HG03521 (cell line): Measurements from ENCODE around the gene BABAM2.

Source experiments
- ATAC-seq: cut with Tn5 transposase; IDR thresholded peaks from one replicate; pipeline ENCODE4 v1.9.1; 2021; ENCODE audit warnings: mild to moderate bottlenecking, moderate library complexity; ENCODE audit not compliant: unreplicated experiment

The BABAM2 gene

DNA sequence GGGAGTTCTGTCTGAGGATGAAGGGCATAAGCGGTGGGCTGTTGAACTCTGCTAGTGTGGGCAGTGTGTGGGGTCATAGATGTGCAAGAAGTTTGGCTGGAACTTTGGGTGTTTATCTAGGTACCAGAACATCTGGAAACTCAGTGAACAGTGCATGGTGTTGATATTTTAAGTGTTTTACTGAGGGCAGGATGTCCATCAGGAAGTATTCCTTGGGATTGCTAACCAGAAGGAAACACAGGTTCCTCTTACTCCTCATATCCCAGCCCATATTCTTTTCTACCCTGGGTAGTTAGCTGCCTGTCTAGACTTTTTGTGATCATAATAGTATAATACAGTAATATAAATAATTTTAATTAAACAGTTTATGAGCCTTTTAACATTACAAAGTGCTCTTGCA lies 15.5 kb downstream of the BABAM2 start:
- no peak for ATAC-seq

DNA sequence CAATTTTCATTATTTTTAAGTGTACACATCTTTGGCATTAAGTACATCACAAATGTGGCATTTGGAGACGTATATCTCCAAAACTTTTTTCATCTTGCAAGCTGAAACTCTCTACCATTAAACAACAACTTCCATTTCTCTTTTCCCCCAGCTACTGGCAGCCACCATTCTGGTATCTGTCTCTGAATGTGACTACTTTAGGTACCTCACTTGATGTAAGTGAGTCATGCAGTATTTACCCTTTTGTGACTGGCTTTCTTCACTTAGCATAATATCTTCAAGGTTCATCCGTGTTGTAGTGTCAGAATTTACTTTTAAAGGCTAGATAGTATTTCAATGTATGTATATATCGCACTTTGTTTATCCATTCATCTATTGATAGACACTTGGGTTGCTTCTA lies 17.0 kb downstream of the BABAM2 start:
- no peak for ATAC-seq

DNA sequence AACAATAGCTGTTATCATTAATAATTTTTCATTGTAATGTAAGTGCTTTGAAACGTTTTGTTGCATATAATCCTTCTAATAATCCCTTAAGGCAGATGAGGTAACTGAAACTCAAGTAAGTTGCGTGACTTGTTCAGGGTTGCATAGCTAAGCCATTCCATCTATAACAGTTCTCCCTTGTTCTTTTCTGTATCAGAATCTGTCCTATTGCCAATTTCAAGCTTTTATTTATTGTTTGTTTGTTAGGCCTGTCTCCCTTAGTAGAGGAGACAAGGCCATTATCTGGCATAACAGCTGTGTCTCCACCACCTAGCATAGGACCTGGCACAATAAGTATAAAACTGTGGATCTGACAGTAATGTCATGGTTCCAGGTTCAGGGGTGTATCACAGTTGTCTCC lies 19.4 kb downstream of the BABAM2 start:
- no peak for ATAC-seq

DNA sequence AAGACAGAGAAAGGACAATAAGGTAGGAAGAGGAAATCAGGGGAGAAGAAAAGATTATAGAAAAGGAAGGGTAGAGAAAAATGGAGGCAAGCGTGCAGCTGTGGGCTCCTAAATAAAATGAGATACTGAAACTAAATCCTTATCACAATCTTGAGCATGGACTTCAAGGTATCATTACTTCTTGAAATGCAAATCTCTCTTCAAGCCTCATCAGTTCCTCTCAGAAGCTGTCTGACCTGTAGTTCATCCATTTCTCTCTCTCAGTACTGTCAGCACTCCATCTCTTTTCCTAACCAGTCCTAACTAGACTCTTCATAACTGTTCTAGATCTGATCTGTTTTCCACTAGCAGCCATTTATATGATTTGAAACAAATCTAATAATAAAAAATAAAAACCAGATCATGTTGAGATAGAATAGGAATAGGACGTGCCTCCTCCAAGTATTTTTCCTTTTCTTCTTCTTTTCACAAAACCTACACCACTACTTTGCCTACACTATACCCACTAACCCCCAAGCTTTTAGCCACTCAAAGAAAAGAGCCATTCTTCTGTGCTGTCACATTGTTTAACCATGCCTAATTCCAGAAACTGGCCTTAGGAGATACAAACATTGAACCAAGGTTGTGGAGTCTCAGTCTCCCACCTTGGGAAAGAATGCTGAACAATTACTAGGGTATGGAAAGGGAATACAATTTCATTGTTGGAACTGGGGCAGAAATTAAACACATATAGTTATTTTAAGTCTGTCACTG lies 21.1 kb downstream of the BABAM2 start:
- no peak for ATAC-seq

DNA sequence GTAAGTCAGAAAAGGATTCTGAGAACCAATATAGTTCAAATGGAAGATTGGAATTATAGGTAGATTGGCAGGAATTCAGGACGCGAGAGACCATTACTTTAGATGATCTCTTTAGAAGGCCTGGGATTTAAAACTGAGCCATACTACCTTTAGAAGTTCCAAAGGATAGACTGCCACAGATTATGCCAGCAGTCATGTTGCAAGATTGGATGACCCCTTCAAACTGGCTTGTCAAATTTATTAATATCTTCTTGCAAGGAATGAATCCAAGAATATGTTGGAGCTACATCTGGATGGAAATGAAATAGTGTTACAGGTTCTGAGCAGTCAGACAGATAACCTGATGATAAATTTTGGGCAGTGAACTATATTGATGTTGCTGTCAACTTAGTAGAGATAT lies 22.0 kb downstream of the BABAM2 start:
- ATAC-seq: no peak

DNA sequence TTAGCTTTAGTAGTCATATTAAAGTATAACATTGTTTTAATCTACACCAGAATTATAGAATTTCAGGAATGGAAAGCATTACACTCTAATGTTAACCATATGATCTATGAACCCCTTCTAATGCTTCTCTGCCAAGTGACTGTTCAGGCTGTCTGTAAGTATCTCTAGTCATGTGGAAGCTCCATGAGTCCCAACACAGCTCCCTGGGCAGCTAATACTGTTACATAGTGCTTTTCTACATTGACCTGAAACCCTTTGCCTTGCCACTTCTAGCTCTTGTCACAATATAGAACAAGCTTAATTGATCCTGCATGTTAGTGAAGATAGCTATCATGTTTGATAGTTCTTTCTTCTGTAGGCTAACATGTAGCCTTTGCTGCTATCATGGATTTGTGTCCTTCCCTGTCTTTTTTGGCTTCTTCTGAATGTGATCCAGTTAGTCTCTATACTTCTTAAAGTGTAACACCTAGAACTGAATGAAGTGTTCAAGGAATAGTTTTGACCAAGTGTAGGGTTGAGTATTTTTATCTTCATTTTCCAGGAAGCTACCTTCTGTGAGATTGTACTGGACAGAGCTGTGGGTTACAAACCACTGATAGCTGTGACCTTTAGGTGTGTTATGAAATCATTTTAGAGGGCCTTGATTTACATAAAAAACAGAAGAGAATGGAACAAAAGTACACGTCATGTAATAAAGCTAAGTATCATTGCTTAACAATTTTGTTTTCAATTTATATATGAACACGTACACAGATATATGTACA lies 23.7 kb downstream of the BABAM2 start:
- ATAC-seq: no peak

DNA sequence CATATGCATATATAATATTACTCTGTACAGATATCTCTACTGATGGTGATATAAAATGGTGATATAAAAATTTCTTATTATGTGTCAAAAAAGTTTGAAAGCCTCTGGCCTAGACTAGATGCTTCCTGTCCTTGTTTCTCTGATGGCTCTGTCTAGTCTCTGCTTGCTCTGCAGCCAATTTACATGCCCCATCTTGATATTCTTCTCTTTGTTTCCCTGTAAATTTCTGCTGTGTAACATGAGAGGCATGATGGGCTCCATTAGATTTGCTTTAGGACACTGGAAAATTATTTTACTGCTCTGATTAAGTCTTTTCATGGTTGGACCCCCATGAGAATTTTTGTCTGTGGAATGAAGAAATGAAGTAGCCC lies 24.3 kb downstream of the BABAM2 start:
- no peak for ATAC-seq

DNA sequence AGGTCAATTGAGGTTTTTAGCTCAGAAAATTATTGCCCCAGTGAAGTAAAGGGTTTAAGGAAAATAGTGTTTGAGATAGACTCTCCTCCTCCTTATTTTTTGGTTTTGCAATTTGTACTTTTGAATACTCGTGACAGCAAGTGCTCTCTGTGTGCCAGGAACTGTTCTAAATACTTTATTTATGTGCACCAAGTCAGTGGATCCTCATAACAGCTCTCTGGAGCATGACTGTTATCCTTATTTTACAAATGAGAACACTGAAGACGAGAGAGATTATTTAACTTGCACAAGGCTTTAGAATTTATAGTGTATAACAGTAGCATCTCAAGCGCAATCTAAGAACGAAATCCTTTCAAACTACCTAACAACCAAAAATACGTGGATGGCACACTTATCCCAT lies 24.7 kb downstream of the BABAM2 start:
- no peak for ATAC-seq

DNA sequence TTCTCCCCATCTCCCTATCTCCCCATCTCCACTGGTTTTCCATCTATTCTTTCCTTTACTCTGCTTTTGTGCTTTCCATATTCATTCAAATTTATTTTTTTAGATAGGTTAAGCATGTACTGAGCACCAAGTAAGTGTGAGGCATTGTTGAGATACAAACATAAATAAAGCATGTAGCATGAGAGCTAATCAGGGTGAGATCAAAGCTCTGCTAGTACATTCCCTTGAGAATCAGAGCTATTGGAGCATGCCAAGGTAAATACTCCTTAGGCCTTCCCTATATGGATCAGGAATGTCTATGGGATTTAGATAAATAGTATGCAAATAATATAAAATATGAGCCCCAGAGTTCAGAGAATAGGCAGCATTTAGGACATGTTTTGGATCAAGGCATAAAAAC lies 25.3 kb downstream of the BABAM2 start:
- no peak for ATAC-seq

DNA sequence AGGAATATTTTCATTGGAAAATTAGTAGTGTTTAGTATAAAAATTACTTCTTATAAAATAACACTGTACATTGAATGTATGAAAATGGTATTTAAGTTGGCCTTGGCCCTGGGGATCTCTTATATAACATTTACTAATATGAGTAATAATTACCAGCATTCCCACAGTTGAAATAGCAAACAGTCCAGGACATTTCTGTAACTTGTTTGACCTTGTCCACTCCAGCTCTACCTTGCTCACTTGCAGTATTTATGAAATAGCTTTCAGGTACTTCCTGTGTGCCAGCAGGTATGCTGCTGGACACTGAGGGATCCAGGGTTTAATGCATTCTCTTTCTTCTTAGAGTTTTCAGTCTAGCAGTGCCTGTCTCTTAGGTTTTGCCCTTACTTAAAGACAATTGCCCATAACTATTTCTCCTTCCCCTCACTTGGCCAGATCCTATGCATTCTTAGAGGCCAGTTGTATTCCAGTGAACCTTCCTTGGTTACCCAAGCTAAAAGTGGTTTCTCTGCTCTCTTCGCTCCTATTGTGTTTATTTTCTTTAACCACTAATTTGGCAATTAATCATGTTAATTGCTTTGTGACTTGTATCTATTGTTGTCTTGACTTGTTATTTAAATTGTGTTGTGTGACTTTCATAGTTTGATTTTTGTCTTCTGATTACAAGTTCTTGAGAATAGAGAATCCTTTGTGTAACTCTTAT lies 25.9 kb downstream of the BABAM2 start:
- ATAC-seq: no peak

DNA sequence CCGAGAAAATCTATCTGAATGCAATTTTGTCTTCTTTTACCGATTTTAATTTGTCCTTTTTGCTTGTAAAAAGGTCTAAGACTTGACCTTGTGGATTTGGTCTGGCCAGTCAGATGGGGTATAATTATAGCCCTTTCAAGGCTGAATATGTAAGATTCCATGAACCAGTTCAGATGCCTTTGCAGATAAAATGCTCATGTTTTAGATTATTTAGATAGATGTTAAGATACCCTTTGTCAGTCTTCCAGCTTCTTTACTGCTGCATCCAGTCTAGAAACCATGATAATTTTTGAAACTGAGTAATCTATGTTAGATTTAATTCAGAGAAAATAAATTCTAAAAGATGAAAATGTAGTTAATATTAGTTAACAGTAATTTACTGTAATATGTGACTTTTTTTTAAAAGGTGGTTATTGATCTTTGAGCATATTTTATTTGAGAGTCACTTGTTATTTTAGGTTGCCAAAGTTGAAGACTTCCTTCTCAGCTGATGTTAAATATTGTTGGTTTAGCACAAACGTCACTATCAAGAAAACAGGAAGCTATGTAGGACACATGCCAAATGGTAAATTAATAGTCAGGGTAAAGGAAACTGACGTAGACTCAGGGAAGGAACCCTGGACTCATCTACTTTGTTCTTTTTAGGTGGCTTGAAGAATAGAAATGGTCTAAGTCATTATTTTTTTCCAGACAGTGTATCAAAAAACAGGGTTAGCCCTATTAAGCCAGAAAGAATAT lies 29.8 kb downstream of the BABAM2 start:
- ATAC-seq: no peak

DNA sequence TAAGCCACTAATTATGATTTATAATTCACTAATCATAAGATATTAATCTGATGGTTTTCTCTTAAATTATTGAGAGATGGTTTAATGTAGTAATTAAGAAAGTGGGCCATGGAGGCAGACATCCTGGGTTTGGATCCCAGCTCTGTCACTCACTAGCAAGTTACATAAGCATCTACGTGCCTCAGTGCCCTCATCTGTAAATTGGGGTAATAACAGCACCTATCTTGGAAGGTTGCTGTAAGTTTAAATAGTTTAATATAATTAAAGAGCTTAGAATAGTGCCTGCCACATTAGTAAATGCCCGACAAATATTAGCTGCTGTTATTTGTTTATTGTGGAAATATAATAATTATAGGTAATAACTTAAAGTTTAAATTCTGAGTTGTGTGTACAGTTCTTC lies 30.9 kb downstream of the BABAM2 start:
- no peak for ATAC-seq

DNA sequence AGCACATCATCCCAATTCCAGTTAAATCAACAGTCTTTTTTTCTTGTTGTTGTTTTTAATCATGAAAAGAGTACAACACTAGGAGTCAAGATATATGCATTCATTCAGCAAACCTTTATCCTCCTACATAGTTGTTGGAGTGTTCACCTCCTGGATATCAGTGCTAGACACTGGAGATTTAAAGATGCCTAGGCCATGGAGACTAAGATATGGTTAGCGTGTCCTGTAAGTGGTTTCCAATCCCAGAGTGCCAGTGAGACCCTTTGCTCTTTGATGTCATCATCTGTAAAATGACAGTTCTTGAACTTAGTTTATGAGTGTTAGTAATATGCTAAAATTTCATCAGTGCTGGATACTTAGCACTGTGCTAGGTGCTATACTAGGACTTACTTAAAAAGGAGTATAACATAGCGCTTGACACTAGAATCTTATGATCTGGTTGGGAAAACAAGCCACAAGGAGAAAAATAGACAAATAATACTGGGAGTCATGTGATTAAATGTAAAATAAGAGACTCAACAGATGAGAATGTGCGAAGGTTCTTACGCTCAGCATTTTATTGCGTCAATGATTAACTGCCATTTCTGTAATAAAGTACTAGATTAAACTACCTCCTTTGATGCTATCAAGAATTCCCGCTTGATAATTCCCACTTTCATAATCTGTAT lies 31.5 kb downstream of the BABAM2 start:
- ATAC-seq: no peak

DNA sequence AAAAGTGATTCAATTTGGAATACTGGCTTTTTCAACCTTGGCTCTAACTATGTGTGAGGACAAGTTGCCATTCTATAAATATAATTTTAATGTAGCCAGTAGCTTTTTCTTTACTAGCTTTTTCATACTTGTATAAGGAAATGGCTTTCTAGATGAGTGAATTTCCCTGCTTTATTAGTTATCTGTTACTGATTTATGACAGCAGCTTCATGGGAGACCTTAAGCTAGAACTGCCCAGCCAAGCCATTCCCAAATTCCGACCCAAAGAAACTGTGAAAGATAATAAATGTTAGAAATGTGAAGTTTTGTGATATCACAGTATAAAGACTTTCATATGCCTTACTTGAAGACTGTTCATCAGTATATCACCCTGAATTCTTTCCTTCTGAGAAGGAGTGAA lies 32.3 kb downstream of the BABAM2 start:
- no peak for ATAC-seq

DNA sequence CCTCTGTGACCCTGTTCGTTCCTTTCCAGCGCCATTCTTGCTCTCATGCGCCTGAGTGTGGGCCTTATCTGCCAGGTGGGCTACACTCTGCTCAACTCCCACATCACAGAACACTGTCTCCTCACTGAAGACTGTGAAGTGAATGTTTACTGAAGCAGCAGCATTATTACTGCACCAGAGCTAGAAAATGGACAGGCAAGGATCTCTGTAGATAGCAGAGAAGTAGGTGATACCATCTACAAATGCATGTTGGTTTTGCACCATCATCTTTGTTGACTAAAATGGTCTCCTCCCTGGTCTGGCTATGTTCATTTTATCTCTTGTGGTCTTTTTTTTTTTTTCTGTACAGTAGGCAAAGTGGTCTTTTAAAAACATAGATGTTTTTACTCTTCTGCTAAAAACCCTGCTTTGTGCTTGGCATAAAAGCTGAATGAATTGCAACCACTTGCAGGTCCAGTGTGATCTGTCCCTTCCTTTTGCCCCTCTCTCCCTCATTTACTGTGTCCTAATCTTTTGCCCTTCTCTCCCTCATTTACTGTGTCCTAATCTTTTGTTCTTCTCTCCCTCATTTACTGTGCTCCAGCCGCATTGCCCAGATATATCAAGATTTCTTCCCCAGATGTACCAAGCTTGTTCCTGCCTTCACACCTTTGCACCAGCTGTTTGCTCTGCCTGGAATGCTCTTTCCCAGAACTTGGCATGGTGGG lies 35.4 kb downstream of the BABAM2 start:
- no peak for ATAC-seq

DNA sequence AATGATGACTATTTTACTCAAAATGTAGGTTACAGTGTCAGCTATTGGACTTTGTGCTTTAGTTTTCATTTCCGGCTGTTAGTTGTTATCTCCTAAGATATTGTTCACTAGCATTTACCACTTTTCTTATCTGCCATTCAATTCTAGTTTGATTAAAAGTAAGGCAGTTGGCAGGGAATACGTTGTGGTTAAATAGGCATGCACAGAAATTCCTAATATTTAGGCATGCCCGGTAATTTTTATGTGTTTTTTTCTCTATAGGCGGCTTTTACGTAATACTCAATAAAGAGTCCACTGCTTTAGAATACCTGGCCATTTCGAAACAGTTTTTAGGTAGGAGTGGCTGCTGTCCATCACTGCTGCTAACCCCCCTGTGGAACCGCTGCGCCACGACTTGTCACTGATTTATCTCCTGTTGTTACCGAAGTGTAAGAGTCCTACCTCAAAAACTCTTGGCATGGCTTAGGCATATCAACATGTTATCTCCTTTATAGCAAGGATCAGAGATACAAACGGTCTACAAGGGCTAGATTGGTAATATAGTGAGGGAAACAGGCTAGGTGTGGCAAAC lies 39.5 kb downstream of the BABAM2 start:
- ATAC-seq: no peak

DNA sequence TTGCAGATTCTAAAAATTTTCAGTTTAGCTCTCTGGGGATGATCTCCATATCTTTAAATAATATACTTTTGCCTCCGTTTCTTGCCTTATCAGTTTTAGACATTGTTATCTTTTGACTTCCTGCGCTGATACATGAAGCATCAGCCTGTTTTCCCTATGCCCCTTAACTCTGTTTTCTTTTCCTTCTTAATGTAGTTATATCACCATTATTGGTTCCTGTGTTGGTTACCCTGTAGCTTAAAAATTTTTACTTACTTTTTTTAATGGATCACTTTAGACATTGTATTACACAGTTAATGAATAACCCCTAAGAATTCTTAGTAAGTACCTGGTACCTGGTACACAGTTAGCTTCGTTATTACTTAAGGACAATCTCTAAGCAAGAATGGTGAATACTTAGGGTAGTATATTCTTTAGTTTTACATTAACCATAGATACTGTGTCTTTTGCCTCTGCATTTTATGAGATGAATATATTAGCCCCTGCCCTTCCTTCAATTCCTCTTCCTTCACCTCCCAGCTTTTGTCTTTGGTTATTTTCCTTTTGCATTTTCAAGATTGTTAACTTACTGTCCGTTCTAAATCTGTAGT lies 40.9 kb downstream of the BABAM2 start:
- no peak for ATAC-seq

DNA sequence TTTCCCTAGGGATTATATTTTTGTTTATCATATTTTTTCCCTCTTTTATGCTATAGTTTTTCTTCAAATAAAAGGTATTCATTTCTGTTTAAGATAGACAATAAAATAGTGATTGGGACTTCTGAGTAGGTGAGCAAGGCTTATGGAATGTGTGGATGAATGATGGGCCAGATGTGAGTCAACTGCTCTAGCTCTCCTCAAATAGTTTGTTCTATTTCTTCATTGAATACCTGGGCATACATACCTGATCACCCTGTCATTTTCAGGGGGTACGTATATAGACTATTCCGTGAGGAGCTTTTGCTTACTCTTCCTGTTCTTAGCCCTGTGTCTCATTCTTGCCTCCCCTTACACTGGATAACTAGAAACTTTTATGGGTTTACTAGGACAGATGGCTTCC lies 41.9 kb downstream of the BABAM2 start:
- no peak for ATAC-seq

DNA sequence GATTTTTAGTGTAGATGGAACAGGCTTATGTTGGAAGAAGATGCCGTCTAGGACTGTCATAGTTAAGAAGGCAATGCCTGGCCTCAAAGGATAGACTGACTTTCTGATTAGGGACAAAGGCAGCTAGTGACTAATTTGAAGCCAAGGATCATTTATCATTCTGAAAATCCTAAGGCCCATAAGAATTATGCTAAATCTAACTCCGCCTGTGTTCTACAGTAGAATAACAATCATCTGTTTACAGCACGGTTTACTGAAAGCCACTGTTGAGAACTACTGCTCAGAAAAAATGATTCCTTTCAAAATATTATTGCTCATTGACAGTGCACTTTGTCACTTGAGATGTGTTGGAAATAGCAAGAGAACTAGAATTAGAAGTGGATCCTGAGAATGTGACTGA lies 44.5 kb downstream of the BABAM2 start:
- no peak for ATAC-seq
